HUDEP-2 (cell line): Measurements from ENCODE around the gene OTOP3.
"Not testable (repeated sequence)": the region's sequence is repeated elsewhere in the genome, so short reads cannot be mapped to it uniquely, and the experiment has no call there.

Experiments used
- DNase-seq, 76 experiments: peaks; one replicate each; lab custom pipeline; 2025; ENCODE audit not compliant: unreplicated experiment in 76 of 76; lab: John Stamatoyannopoulos, UW

Gene OTOP3

DNA sequence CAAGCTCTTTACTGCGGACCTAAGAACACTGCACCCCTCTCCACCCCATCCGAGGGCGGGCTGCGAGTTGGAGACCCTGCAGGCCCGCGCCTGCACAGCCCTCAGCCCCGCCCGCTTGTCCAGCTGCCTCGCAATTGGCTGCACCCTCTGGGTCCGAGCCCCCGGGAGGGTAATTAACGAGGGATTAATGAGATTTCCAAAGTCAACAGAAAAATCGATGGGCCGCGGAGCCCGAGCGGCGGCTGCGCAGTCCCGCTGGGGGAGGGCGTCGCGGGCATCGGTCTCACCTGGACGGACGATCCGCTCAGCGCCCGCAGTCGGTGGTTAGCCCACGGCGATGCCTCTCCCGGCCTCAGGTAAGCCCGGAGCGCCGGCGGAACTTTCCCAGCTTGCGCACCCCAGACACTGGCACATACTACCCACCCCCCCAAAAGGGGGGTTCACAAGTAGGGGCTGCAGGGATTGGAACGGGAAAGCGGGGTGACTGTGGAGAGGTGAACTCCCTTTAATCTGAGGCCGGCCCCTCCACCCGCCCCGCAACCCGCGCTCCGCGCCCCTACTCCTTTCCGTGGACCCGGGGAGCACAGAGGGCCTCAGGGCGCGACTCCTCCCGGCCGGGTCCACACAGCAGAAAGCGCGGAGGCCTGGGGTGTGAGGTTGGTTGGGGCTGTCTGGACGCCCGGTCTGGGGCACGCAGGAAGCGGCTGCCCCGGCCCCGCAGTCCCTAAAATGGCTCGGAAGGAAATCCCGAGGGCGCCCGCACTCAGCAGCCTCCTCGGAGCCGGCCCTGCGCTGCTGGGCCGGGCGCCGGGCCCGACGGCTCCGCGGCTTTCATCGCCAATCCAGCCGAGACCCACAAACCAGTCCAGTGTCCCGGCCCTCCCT is at the start of gene OTOP3:
Gene OTOP3, plus strand, starts transcription at position 314 of the 885 bp plus-strand sequence. Its CDS starts 24 bp downstream, at position 338.
- DNase-seq = no peak

- no peak for DNase-seq
Observed at GRCh38 chr17:74888469-74888868, 47.2 kb upstream of the OTOP3 start.

- no peak for DNase-seq
Observed at GRCh38 chr17:74890554-74890953, 45.1 kb upstream of the OTOP3 start.

GRCh38 chr17:74892013-74892841 is 43.5 kb upstream of the OTOP3 start:
- DNase-seq = no peak

DNA sequence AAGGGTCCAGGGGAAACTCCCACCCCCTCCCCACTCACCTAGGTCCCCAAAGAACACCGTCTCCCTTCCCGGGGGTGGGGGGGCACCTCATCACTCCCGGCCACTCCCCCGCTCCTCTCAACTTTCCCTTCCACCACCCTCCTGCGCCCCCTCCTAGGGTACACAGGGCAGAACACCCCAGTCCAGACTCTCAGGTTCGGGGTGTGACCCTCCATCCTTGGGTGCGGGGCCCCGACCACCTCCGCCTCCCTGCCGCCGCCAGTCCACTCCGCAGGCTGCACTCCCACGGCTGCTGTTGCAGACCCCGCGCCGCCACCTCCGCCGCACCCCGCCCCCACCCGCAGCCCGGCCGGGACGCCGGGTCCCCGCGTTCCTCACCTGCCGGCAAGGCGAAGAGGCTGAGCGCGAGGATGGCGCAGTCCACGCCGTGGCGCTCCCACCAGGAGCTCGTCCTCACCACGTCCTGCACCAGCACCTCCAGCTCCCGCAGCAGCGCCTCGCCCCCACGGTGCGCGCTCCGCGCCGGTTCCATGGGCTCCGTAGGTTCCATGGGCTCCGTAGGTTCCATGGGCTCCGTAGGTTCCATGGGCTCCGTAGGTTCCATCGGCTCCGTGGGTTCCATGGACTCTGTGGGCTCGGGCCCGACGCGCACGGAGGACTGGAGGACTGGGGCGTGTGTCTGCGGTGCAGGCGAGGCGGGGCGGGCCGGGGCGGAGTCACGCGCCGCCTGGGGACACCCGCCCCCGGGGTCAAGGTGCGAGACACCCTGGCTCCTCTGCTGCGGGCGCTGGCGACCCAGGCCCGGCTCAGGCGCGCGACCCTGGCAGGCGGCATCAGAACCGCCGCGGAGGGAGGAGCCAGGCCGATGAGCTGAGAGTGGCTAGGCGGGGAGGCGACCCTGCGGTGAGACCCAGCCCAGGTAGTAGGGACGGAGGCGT is 42.5 kb upstream of the OTOP3 start, which contains the start of gene FADS6:
Gene FADS6, minus strand, starts transcription at position 660 of the 938 bp plus-strand sequence. Its CDS starts 38 bp downstream, at position 622.
- DNase-seq = no peak

DNA sequence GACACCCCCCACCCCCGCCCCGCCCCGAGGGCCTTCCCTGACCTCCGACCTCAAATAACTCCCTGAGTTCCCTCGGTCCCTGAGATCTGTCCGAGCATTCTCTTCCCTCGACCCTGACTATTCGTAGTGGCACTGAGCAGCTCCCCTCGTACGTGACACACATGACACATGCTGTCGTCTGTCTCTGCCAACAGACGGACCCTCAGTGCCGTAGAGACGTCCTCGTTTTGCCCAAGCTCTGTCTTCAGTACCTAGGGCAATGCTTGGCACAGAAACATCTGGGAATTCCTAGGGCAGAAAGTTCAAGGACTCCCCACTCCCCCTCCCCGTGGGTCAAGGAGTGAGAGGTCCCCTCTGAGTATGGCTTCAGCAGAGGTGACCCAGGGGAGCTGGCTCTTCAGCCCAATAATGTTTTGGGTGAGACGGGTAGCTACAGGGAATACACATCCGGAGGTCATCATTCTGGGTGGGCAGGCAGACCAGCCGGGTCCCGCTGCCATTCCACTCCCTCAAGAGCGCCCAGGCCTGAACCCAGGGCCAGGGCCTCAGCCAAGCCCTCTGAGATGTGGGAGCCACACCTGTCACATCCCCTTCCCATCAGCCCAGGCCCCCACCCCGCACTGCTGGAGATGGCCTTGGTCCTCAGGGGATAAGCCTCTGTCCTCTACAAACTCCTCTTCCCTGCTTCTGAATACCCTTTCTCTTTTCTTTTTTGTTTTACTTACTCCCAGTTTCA is 41.6 kb upstream of the OTOP3 start:
- no peak for DNase-seq

DNA sequence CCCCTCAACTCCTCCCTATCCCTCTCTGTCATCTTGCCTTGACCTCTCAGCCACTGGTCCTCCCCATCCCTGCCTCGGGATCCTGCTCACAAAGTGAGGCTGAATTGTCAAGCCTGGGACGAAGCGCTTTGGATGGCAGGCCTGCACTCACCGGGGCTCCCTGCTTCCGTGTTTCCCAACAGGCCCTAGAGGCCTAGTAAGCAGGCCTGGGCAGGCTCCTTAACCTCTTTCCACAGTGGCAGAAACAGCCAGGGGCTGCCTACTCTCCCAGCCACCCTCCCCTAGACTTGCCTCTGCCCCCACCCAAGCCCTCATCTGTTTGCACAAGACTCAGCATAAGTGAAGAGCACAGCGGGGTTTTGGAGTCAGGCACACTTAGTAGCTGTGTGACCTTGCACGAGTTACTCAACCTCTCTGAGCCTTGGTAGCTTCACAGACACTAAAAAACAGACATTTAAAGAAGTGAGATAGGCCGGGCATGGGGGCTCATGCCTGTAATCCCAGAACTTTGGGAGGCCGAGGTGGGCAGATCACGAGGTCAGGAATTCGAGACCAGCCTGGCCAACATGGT is 37.2 kb upstream of the OTOP3 start:
- no peak for DNase-seq

DNA sequence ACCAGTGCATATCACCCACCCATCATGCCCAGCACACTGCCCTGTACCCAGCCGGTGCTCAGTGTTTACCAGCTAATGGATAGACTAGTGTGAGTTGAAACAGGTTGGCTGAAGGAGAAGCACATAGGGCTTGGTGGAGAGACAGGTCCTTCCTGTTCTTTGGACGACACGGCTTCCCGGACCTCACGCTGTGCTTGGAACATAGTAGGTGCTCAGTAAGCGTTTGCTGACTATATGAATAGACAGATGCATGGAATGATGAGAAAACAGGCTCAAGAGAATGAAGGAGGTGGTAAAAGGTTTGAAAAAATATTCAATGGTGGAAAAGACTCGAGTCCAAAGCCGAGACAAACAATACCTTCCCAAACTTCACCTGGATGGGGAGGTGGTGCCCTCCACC is 35.5 kb upstream of the OTOP3 start:
- no peak for DNase-seq

GRCh38 chr17:74901353-74902135 is 34.2 kb upstream of the OTOP3 start:
- DNase-seq = no peak

GRCh38 chr17:74903034-74903433 is 32.7 kb upstream of the OTOP3 start:
- no peak for DNase-seq

DNA sequence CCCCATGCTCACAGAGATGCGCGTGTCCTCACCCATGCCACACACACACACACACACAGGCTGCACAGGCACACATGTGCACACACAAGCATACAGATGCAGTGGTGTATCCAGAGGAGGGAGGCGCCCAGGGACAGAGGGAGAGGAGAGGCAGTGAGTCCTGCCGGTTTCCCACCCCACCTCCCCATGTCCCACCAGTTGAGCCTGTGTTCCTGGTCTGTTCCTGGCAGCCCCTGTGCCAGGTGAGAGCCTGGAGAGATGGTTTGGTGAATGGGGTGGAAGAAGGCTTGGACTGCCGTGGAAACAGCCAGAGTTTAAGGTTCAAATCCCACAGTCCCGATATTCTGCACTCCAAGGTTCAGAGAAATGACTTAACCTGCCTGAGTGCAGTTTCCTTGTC is 32.0 kb upstream of the OTOP3 start:
- DNase-seq = no peak

- DNase-seq = no peak
Observed at GRCh38 chr17:74904687-74905409, 30.9 kb upstream of the OTOP3 start.

DNA sequence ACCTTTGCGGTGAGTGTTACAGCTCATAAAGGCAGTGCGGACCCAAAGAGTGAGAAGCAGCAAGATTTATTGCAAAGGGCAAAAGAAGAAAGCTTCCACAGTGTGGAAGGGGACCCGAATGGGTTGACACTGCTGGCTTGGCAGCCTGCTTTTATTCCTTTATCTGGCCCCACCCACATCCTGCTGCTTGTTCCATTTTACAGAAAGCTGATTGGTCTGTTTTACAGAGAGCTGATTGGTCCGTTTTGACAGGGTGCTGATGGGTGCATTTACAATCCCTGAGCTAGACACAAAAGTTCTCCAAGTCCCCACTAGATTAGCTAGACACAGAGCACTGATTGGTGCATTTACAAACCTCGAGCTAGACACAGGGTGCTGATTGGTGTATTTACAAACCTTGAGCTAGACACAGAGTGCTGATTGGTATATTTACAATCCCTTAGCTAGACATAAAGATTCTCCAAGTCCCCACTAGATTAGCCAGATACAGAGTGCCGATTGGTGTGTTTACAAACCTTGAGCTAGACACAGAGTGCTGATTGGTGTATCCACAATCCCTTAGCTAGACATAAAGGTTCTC is 29.4 kb upstream of the OTOP3 start:
- DNase-seq = peak in 5 of 76 experiments; percentile 4 to 24 (median 11)

GRCh38 chr17:74907012-74907411 is 28.7 kb upstream of the OTOP3 start:
- DNase-seq = no peak

DNA sequence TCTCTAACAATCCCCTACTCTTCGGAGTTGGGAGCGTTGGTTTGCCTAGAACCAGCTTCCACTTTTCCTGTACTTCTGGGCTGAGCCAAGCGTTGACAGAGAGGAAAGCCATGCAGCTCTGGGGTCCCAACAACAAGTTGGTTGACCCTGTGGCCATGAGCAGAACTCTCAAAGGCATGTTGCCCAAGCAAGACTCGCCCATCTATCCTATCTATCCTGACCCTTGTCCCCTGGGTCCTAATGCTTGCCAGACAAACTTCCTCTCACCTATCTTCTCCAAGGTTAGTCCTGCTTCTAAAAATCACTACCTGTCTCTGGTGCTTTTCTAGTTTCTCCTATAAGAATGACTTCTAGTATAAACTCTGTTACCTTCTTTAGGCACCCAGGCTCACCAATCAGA is 26.6 kb upstream of the OTOP3 start:
- DNase-seq = not testable (repeated sequence)

DNA sequence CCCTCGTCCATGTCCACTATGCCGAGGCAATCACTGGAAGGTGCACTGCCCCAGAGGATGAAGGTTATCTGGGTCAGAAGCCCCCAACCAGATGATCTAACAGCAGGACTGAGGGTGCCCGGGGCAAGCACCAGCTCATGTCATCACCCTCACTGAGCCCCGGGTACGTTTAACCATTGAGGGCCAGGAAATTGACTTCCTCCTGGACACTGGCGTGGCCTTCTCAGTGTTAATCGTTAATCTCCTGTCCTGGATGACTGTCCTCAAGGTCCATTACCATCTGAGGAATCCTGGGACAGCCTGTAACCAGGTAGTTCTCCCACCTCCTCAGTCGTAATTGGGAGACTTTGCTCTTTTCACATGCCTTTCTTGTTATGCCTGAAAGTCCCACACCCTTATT is 24.3 kb upstream of the OTOP3 start:
- DNase-seq = not testable (repeated sequence)

- DNase-seq = no peak
Observed at GRCh38 chr17:74916136-74916850, 19.4 kb upstream of the OTOP3 start.
